ENCODE measurements around the gene REEP2.
"Not testable (repeated sequence)": the region's sequence is repeated elsewhere in the genome, so short reads cannot be mapped to it uniquely, and the experiment has no call there.

The REEP2 gene

GRCh38 chr5:138471052-138471361 is 32.1 kb downstream of the REEP2 start:
- no peak overlapping the region for H3K9ac ChIP-seq (ENCODE audit: low read length)
- H3K27me3 ChIP-seq (ENCODE audit: insufficient read depth, low read length): no peaks in the 10 kb centered on the region
- H3K36me3 ChIP-seq (ENCODE audit: insufficient read depth, low read length): no peaks in the 10 kb centered on the region
- no peak for TF ChIP-seq EZH2 (IDR thresholded peaks at IDR 0.05; ENCODE audit: borderline replicate concordance, low read length)
- no peaks in the 10 kb centered on the region for H3F3A ChIP-seq (ENCODE audit: insufficient read depth, low read length)
- H3K9me3 ChIP-seq (ENCODE audit: low read length): no peaks in the 10 kb centered on the region
- H3K79me2 ChIP-seq (ENCODE audit: insufficient read depth, low read length): no peaks in the 10 kb centered on the region
- H3K9me2 ChIP-seq (ENCODE audit: low read depth, low read length): no peaks in the 10 kb centered on the region
- peaks cover 3% of the 10 kb centered on the region for H3K4me1 ChIP-seq (ENCODE audit: insufficient read depth, low read length, severe bottlenecking)
- no peak overlapping the region for H3K27ac ChIP-seq (ENCODE audit: low read depth, low read length, poor library complexity, severe bottlenecking)
- H4K20me1 ChIP-seq (ENCODE audit: insufficient read depth, low read length): no peaks in the 10 kb centered on the region
- H3K4me2 ChIP-seq (ENCODE audit: low read length): no peak overlapping the region
- no peak overlapping the region for H3K4me3 ChIP-seq (ENCODE audit: low read depth, low read length, poor library complexity, severe bottlenecking)
- no peak overlapping the region for H2AFZ ChIP-seq (ENCODE audit: low read length)

GRCh38 chr5:138472353-138472752 is 33.5 kb downstream of the REEP2 start:
- H3K9ac ChIP-seq (ENCODE audit: low read length): no peak overlapping the region
- 0 out of 2 replicates have a peak, but pooled peaks cover 5% of the 10 kb centered on the region for H3K27me3 ChIP-seq (ENCODE audit: insufficient read depth, low read length)
- H3F3A ChIP-seq (ENCODE audit: insufficient read depth, low read length): no peaks in the 10 kb centered on the region
- no peak overlapping the region for H3K27ac ChIP-seq (ENCODE audit: low read depth, low read length, poor library complexity, severe bottlenecking)
- no peaks in the 10 kb centered on the region for H3K9me3 ChIP-seq (ENCODE audit: low read length)
- no peak overlapping the region for H3K4me2 ChIP-seq (ENCODE audit: low read length)
- no peaks in the 10 kb centered on the region for H3K36me3 ChIP-seq (ENCODE audit: insufficient read depth, low read length)
- no peaks in the 10 kb centered on the region for H3K79me2 ChIP-seq (ENCODE audit: insufficient read depth, low read length)
- no peak for TF ChIP-seq CTCF (IDR thresholded peaks at IDR 0.05; ENCODE audit: low read length)
- no peak for TF ChIP-seq EZH2 (IDR thresholded peaks at IDR 0.05; ENCODE audit: borderline replicate concordance, low read length)
- H2AFZ ChIP-seq (ENCODE audit: low read length): no peak overlapping the region
- no peaks in the 10 kb centered on the region for H3K9me2 ChIP-seq (ENCODE audit: low read depth, low read length)
- peaks cover 11% of the 10 kb centered on the region for H3K4me1 ChIP-seq (ENCODE audit: insufficient read depth, low read length, severe bottlenecking)
- H3K4me3 ChIP-seq (ENCODE audit: low read depth, low read length, poor library complexity, severe bottlenecking): no peak overlapping the region
- H4K20me1 ChIP-seq (ENCODE audit: insufficient read depth, low read length): no peaks in the 10 kb centered on the region

GRCh38 chr5:138473151-138473550 is 34.3 kb downstream of the REEP2 start:
- not testable (repeated sequence) for H2AFZ ChIP-seq (ENCODE audit: low read length); H3K27ac ChIP-seq (ENCODE audit: low read depth, low read length, poor library complexity, severe bottlenecking); H3K9me3 ChIP-seq (ENCODE audit: low read length); H3K4me2 ChIP-seq (ENCODE audit: low read length); H4K20me1 ChIP-seq (ENCODE audit: insufficient read depth, low read length); H3K4me3 ChIP-seq (ENCODE audit: low read depth, low read length, poor library complexity, severe bottlenecking); H3K36me3 ChIP-seq (ENCODE audit: insufficient read depth, low read length); H3K9ac ChIP-seq (ENCODE audit: low read length); H3K9me2 ChIP-seq (ENCODE audit: low read depth, low read length); H3K79me2 ChIP-seq (ENCODE audit: insufficient read depth, low read length); H3F3A ChIP-seq (ENCODE audit: insufficient read depth, low read length); H3K27me3 ChIP-seq (ENCODE audit: insufficient read depth, low read length)
- H3K4me1 ChIP-seq (ENCODE audit: insufficient read depth, low read length, severe bottlenecking): peaks cover 11% of the 10 kb centered on the region

- no peak overlapping the region for H2AFZ ChIP-seq (ENCODE audit: low read length)
- no peaks in the 10 kb centered on the region for H4K20me1 ChIP-seq (ENCODE audit: insufficient read depth, low read length)
- no peak overlapping the region for H3K9ac ChIP-seq (ENCODE audit: low read length)
- no peaks in the 10 kb centered on the region for H3F3A ChIP-seq (ENCODE audit: insufficient read depth, low read length)
- H3K79me2 ChIP-seq (ENCODE audit: insufficient read depth, low read length): no peaks in the 10 kb centered on the region
- no peak overlapping the region for H3K4me3 ChIP-seq (ENCODE audit: low read depth, low read length, poor library complexity, severe bottlenecking)
- H3K9me2 ChIP-seq (ENCODE audit: low read depth, low read length): no peaks in the 10 kb centered on the region
- H3K4me2 ChIP-seq (ENCODE audit: low read length): no peak overlapping the region; the same call in 1 of the 2 replicates
- H3K27ac ChIP-seq (ENCODE audit: low read depth, low read length, poor library complexity, severe bottlenecking): no peak overlapping the region
- H3K27me3 ChIP-seq (ENCODE audit: insufficient read depth, low read length): peaks cover 7% of the 10 kb centered on the region; the same call in 1 of the 2 replicates
- TF ChIP-seq EZH2 (IDR thresholded peaks at IDR 0.05; ENCODE audit: borderline replicate concordance, low read length) (no peak), CTCF (IDR thresholded peaks at IDR 0.05; ENCODE audit: low read length) (no peak)
- no peaks in the 10 kb centered on the region; the same call in 1 of the 2 replicates for H3K36me3 ChIP-seq (ENCODE audit: insufficient read depth, low read length)
- H3K9me3 ChIP-seq (ENCODE audit: low read length): no peaks in the 10 kb centered on the region
- peaks cover 14% of the 10 kb centered on the region for H3K4me1 ChIP-seq (ENCODE audit: insufficient read depth, low read length, severe bottlenecking)
Measured at GRCh38 chr5:138476918-138477317, 38.1 kb downstream of the REEP2 start.
